8988T (cell line): ENCODE results near the gene TAGLN.
A peak's percentile ranks its signal among the peaks of the same experiment; 100 is the strongest.

Experiments
- DNase-seq: peaks from one replicate; pipeline ENCODE4 v3.0.0; 2011

Gene TAGLN

GRCh38 chr11:117231842-117232091 lies 32.6 kb downstream of the TAGLN start, which contains the start of gene PCSK7:
TSS of gene PCSK7 (minus strand) at chr11:117232073. CDS start at chr11:117229844, 2,229 bp downstream.
- peak; percentile 93 for DNase-seq

- DNase-seq: peak; percentile 99
Measured at GRCh38 chr11:117232092-117232878, 33.1 kb downstream of the TAGLN start, which contains the start of gene RNF214. TSS of gene RNF214 (plus strand) at chr11:117232671. CDS start at chr11:117234273, 1,602 bp downstream.

GRCh38 chr11:117232911-117233409 lies 33.8 kb downstream of the TAGLN start:
- DNase-seq: peak; percentile 70

GRCh38 chr11:117238221-117238620 lies 39.1 kb downstream of the TAGLN start:
- DNase-seq: no peak

GRCh38 chr11:117239295-117239694 lies 40.1 kb downstream of the TAGLN start:
- no peak for DNase-seq

GRCh38 chr11:117248341-117248740 lies 49.2 kb downstream of the TAGLN start:
- DNase-seq: no peak

GRCh38 chr11:117249571-117249970 lies 50.4 kb downstream of the TAGLN start:
- DNase-seq: no peak

- no peak for DNase-seq
Measured at GRCh38 chr11:117251506-117251905, 52.3 kb downstream of the TAGLN start.

- DNase-seq: no peak
Measured at GRCh38 chr11:117255966-117256365, 56.8 kb downstream of the TAGLN start.

GRCh38 chr11:117256573-117256972 lies 57.4 kb downstream of the TAGLN start:
- DNase-seq: no peak
